GM21576 (cell line): ENCODE results near the gene CD22.

ENCODE experiments used
- ATAC-seq: cut with Tn5 transposase; IDR thresholded peaks from one replicate; pipeline ENCODE4 v1.9.1; 2021; ENCODE audit warnings: mild to moderate bottlenecking, moderate library complexity; ENCODE audit not compliant: unreplicated experiment

The CD22 gene

GRCh38 chr19:35313587-35313986, 15.4 kb upstream of the CD22 start:
- ATAC-seq = no peak

- ATAC-seq = no peak
These were observed 15.0 kb upstream of the CD22 start for GRCh38 chr19:35314031-35314430.

- no peak for ATAC-seq
These were observed 14.0 kb upstream of the CD22 start for GRCh38 chr19:35314858-35315470.

- ATAC-seq = no peak
These were observed 13.1 kb upstream of the CD22 start for GRCh38 chr19:35315883-35316282.

- no peak for ATAC-seq
These were observed 12.4 kb upstream of the CD22 start for GRCh38 chr19:35316560-35316959.

GRCh38 chr19:35317464-35318043, 11.4 kb upstream of the CD22 start:
- no peak for ATAC-seq

GRCh38 chr19:35318679-35319448, 10.1 kb upstream of the CD22 start:
- no peak for ATAC-seq

- ATAC-seq = no peak
These were observed 8.8 kb upstream of the CD22 start for GRCh38 chr19:35320065-35320713.

GRCh38 chr19:35321291-35321690, 7.7 kb upstream of the CD22 start:
- no peak for ATAC-seq

GRCh38 chr19:35322014-35322413, 7.0 kb upstream of the CD22 start:
- no peak for ATAC-seq

- no peak for ATAC-seq
These were observed 1.3 kb upstream of the CD22 start for GRCh38 chr19:35327642-35328041.

GRCh38 chr19:35329323-35329722, 336 bp downstream of the CD22 start:
- ATAC-seq = no peak

GRCh38 chr19:35330475-35330874, 1.5 kb downstream of the CD22 start:
- ATAC-seq = peak; percentile 47

GRCh38 chr19:35331551-35332214, 2.7 kb downstream of the CD22 start:
- ATAC-seq = no peak

GRCh38 chr19:35332817-35333216, 3.8 kb downstream of the CD22 start:
- ATAC-seq = no peak

GRCh38 chr19:35334144-35334753, 5.3 kb downstream of the CD22 start:
- no peak for ATAC-seq

- no peak for ATAC-seq
These were observed 7.4 kb downstream of the CD22 start for GRCh38 chr19:35336166-35336955.

- no peak for ATAC-seq
These were observed 8.4 kb downstream of the CD22 start for GRCh38 chr19:35337097-35337983.

GRCh38 chr19:35337984-35338296, 9.0 kb downstream of the CD22 start:
- ATAC-seq = no peak
